CMK (cell line): ENCODE measurements around the gene FKBP6.
"Not testable (repeated sequence)": the region's sequence is repeated elsewhere in the genome, so short reads cannot be mapped to it uniquely, and the experiment has no call there.

Experiments
- DNase-seq: peaks from one replicate; pipeline ENCODE4 v3.0.0-alpha.2; 2010; ENCODE audit warnings: low read depth

FKBP6 gene, protein sequence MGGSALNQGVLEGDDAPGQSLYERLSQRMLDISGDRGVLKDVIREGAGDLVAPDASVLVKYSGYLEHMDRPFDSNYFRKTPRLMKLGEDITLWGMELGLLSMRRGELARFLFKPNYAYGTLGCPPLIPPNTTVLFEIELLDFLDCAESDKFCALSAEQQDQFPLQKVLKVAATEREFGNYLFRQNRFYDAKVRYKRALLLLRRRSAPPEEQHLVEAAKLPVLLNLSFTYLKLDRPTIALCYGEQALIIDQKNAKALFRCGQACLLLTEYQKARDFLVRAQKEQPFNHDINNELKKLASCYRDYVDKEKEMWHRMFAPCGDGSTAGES

DNA sequence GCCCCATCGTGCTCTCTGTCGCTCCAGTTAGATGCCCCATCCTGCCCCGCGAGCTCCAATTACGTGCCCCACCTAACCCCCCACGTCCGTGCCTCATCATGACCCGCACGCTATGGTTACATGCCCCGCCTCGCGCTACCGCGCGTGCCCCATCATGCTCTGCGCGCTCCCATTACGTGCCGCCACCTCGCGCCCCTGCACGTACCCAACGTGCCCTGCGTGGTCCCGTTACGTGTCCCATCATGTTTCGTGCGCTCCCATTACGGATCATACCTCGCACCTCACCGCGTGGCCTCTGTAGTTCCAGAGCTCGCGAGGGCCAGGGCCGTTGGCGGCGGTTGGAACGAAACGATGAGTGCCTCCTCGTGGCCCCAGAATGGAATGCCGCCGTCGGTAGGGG lies at the start of gene FKBP6, which contains the start of gene TRIM50:
TSS of gene FKBP6 (plus strand) at position 240 of the 400 bp plus-strand sequence. CDS start 268 bp downstream, outside the sequence.
TSS of gene TRIM50 (minus strand) at position 161 of the 400 bp plus-strand sequence. CDS start 3,295 bp downstream, outside the sequence.
- DNase-seq: not testable (repeated sequence)

DNA sequence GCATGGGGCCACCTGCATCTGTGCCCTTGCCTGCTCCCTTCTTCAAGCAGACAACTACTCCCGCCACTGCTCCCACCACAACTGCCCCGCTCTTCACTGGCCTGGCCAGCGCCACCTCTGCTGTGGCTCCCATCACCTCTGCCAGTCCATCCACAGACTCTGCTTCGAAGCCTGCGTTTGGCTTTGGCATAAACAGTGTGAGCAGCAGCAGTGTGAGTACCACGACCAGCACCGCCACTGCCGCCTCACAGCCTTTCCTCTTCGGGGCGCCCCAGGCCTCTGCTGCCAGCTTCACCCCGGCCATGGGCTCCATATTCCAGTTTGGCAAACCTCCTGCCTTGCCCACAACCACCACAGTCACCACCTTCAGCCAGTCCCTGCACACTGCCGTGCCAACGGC lies 30.7 kb upstream of the FKBP6 start:
- not testable (repeated sequence) for DNase-seq

DNA sequence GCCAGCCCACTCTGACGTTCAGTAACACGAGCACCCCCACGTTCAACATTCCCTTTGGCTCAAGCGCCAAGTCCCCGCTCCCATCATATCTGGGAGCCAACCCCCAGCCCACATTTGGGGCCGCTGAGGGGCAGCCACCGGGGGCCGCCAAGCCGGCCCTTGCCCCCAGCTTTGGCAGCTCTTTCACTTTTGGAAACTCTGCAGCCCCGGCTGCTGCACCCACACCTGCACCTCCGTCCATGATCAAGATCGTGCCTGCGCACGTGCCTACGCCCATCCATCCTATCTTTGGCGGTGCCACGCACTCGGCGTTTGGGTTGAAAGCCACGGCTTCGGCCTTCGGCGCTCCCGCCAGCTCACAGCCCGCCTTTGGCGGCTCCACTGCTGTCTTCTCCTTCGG lies 30.3 kb upstream of the FKBP6 start:
- not testable (repeated sequence) for DNase-seq

DNA sequence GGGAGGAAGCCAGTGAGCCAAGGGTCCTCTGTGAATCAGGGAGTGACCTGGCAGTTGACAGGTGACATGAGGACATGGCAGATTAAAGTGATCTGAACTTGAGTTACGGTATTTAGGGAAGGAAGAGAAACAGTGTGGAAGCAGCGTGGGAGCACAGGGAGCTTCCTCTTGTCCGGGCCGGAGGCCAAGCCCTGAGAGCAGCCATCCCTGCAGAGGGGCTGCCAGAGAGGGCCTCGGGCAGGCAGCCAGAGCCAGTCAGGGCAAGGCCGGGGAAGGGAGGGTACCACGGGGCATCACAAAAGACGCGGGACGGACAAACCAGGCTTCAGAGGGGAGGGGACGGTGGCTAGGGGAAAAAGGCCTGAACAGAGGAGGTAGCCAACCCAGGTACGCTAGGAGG lies 28.1 kb upstream of the FKBP6 start:
- DNase-seq: not testable (repeated sequence)

DNA sequence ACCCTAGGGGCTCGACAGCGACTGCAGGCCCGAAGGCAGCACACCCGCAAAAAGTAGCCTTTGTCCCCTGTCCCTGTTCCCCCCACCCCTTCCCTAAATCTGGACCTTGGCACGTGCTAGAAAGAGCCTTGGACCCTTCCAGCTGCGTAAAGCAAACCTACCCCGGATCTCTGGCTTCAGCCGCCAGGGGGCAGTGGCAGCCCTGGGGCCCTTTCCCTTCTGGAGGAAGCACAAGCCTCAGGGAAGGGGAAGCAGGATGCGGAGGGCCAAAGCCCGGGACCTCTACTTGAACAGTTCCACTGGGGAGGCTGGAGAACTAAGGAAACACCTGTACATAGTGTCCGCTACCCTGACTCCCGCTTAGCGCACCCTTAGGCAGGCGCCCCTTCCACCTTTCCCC lies 26.9 kb upstream of the FKBP6 start:
- not testable (repeated sequence) for DNase-seq

DNA sequence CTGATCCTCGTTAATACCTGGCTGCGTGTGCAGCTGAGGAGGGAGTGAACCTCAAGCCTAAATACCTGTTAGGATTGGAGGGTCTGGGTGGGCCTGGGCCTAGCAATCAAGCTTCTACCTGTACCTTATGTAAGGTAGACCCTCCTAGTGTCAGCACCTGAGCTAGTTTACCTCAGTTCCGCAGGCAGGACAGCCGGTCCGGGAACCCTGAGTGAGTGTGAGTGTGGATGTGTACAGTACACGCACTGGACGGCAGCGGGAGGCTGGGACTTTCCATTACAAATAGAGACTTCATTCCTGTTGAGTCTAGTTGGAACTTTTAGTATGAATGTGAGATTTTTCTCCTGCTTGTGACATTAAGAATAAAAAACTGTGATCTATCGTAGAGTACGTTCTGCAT lies 25.1 kb upstream of the FKBP6 start:
- not testable (repeated sequence) for DNase-seq

DNA sequence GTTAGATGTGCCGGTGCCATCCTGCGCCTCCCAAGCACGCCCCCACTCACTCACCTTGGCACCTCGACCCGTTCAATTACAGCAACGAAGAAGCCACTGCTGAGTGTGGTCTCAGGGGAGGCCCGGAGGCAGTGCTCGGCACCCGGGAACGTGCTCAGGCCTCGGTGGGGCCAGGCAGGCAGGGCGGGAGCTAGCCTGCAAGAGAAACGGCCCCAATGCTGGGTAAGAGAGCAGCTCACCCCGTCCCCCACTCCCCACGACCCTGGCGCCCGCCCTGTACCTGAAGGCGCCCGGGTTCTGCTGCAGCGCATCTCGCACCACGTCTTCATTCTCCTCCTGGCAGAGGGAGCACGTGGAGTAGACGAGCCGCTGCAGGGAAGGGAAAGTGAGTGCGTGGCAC lies 24.4 kb upstream of the FKBP6 start:
- DNase-seq: no peak

DNA sequence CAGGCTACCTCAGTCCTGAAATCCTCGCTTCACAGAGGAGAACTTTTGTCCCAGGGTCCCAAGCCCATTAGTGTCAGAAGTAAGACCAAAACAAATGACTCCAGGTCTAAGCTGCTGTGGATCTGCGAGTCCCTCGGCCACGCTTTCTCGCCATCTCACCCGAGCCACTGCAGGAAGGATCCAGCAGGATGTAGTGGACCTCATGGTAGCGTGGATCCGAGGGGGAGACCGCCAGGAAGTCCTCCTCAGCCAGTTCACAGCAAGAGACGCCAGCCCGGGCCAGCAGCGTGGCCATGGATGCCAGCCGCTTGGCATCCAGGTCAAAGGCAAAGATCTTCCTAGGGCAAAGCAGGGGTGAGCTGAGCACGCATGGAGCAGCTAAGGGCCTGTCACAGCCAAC lies 23.9 kb upstream of the FKBP6 start:
- no peak for DNase-seq

DNA sequence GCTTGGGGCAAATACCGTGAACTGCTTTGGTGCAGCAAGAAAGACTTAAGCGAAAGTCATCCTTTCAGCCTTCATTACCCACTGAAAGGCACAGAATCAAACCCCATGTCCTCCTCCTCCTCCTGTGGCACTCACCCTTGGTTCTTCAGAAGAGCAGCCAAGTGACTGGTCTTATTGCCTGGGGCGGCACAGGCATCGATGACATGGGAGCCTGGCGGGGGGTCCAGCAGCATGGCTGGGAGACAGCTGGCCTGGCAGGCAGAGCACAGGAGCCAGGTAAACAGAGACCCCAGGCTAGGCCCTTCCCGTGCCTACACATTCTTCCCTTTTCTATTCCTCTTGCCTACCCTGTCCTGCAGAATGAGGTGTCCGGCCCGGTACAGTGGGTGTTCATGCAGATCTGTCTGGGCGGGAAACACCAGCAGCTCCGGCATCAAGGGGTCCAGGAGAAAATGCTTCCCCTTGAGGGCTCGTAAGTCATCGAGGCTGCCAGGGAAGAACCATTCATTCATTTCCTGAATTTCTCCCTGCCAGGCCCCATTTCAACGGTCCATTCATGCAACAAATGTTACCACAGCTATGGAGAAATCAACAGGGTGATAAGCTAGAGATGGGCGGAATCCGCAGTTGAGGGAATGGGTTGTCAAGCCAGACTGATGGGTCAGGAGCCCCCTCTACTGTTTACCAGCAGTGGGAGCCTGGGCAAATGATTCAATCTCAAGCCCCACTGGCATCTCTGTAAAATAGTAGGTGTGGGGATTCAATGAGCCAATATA lies 23.2 kb upstream of the FKBP6 start:
- not testable (repeated sequence) for DNase-seq

DNA sequence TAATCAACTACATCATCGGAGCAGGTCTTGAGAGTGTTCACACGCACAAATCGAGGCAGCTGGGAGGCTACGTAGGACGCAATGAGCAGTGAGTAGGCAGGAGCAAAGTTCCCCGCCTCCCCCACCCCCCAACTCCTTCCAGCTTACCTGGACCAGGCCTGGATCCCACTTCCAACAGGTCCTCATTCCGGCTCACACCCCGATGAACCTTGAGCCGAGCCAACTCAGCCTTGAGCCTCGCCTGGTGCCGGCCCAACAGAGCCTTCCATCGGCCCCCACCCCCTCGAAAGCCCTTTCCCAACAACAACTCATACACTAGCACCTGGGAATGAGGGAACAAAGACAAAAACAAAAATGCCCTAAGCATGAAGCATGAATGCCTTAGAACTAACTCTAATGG lies 20.5 kb upstream of the FKBP6 start:
- no peak for DNase-seq

DNA sequence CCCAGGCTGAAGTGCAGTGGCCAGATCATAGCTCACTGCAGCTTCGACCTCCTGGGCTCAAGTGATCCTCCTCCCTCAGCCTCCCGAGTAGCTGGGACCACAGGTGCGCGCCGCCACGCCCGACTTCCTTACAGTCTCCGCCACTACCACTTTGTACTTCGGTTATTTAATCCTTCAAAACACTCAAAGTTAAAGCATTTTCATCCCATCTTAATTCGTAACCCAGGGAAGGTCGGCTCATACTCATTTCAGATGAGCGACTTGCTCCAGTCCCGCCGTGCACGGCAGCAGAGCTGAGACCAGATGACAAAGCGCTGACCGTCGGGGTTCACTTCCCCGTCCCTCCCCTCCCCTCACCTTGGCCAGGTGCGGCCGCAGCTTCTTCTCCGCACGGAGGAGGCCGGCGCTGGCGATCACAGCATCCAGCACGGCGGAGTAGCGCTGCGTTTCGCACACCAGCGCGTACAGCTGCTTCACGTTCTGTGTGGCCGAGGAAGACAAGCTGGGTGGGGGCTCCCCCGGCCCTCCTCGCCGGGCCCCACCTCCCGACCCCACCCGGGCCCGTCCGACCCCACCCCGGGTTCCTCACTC lies 19.8 kb upstream of the FKBP6 start:
- DNase-seq: no peak

DNA sequence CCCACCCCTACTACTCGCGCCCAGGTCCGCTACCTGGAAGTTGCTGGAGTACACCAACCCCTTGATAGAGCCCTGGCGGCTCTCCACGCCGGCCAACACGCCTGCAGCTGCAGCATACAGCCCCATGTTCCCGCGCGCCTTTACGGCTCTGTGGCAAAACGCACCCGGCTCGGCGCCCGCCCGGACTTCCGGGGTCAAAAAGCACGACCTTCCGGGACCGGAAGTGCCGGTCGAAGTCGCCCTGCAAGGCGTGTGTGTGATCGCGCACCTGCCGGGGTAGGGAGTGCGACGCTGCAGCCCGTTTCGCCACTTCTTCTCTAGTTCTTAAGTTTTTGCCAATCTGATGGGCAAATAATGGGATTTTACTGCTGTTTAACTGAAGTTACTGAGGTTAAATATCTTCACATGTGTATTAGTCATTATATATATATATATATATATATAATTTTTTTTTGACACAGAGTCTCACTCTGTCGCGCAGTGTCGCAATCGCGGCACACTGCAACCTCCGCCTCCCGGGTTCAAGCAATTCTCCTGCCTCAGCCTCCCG lies 19.2 kb upstream of the FKBP6 start, which contains the start of gene NSUN5:
TSS of gene NSUN5 (minus strand) at position 162 of the 550 bp plus-strand sequence. CDS start at position 126, 36 bp downstream.
- peak; percentile 81 for DNase-seq

DNA sequence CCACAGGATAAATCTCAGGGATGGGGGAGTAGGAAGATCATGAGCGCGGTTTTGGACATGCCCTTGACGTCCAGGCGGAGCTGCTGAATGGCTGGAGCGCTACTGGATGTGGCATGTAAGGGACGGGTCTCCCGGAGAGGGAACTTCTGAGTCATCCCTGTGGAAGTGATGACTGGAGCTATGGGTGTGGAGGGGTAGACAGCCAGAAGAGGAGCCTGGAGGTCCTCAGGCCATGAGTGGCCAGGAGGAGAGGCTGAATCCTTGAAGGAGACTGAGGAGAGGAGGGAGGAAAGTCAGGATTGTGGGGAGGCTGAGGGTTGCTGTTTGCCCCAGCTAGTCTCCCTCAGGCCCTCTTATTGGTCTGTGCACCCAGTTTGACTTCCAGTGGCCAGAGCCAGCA lies 16.5 kb upstream of the FKBP6 start:
- not testable (repeated sequence) for DNase-seq

DNA sequence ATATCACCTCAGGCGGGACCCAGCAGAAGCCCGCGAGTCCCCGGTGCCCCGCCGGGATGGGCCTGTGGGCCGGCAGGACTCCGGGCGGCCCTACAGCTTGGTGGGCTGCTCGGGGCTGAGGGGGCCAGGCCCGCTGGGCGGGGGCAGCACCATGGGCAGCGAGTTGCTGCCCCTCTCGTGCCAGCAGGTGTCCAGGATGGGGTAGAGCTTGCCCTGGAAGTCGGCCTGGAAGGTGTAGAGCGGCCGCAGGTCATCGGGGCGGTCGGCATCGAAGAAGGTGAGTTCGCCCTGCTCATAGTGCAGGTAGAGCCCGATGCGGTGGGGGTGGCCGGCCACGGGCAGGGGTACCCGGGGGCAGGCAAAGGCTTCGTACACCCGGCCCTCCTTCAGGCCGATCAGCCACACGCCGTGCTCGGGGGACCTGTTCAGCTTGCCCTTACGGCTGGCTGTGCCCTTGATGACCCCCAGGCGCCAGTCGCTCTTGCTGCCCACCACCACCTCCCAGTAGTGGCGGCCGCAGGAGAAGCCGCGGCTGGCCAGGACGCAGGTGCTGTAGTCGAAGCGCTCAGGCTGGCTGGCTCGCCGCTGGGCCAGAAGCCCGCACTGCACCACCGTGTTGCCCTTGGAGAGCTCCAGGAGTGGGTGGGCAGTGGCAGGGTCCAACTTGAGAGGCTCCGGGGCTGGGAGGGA lies 15.0 kb upstream of the FKBP6 start:
- DNase-seq: no peak

DNA sequence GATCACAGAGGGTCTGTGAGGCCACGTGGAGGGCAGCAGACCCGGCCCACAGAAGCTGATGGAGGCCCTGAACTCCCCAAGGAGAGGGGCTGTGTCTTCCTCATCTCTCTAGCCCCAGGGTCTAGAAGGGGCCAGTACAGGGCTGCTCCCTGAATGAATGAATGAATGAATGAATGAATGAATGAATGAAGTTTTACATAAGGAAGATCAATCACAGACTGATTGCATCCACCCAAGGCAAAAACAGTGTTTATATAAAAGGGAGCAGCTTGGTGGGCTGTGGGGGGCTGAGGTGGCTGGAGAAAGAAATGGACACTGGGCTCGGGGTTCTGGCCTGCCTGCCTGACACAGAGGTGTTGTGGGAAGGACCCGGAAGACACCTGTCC lies 14.4 kb upstream of the FKBP6 start:
- no peak for DNase-seq

DNA sequence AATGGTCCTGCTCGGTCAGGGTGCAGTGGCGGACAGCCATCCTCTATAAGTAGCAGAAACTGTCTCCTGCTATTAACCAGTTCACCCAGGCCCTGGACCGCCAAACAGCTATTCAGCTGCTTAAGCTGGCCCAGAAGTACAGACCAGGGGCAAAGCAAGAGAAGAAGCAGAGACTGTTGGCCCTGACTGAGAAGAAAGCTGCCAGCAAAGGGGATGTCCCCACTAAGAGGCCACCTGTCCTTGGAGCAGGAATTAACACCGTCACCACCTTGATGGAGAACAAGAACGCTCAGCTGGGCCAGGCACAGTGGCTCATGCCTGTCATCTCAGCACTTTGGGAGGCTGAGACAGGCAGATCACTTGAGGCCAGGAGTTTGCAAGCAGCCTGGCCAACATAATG lies 13.7 kb upstream of the FKBP6 start:
- no peak for DNase-seq

DNA sequence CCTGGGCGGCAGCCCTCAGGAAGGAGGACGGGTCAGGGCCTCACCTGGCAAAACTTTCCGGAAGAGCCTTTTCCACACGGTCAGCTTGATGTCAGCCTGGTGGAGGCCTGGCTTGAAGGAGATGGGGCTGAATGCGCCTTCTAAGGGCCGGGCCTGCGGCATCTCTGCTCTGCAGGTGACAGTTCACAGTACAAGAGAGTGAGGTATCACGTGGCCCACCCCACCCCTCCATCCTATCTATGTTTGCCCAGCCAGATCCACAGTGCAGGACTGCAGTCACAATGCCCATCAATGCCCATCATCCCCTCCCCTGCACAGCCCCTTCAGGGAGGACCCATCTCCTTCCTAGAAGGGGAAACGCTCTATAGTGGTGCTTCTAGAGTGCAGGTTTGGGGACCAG lies 11.4 kb upstream of the FKBP6 start:
- no peak for DNase-seq

DNA sequence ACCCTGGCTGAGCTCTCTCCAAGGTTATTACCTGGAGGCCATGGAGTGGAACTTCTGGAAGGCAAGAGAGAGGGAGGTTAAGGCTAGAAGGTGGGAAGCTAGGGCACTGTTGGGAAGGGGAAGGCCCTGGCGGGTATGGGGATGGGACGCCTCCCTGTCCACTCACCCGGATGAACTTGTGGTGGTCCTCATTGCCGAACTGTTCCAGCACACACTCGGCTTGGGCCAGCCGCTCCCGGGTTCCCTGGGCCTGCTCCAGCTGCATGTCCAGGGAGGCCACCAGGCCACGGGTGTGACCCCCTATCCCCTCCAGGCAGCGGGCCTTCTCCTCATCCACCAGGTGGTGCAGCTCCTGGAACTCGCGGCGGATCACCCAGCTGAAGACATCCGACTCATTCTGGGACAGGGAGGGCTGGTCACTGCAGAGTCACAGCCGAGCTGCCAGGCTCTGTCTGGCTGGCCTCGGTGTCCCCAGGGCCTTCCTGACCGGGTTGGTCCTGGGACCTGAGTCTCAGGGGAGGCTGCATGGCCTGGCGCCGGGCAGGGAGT lies 9.2 kb upstream of the FKBP6 start:
- not testable (repeated sequence) for DNase-seq

DNA sequence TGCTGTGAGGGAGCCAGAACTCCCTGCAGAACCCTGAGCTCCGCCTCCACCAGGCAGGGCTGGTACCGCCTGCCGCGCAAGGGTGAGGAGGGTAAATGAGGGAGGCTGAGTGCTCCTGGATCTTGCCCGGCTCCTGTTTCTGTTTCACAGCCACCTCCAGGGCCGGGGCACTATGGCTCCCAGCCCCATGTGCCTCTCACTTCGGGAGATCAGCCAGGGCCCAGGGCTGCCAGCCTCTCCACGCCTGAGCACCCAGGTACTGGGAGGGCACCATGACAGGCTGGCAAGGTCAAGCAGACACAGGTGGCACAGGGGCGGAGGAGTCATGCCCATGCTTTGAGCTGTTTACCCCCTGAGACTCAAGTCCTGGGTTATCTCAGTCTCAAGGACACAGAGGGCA lies 8.4 kb upstream of the FKBP6 start:
- not testable (repeated sequence) for DNase-seq

DNA sequence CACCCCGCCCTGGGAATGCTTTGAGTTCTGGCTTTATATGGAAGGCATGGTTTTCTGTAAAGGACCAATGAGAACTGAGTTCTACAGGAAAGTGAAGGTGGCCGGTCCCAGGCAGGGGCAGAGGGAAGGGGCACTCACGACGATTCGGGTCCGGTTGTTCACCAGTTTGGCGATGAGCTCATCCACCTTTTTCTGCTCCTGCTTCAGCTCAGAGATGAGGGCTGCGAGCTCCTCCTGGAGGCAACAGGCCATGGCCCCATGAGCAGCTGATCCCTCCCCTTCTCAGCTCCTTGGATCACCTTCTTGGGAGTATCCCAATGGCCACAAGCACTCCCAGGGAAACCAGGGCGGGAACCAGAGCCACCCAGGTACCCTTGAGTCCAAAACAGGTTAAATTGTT lies 8.0 kb upstream of the FKBP6 start:
- not testable (repeated sequence) for DNase-seq

DNA sequence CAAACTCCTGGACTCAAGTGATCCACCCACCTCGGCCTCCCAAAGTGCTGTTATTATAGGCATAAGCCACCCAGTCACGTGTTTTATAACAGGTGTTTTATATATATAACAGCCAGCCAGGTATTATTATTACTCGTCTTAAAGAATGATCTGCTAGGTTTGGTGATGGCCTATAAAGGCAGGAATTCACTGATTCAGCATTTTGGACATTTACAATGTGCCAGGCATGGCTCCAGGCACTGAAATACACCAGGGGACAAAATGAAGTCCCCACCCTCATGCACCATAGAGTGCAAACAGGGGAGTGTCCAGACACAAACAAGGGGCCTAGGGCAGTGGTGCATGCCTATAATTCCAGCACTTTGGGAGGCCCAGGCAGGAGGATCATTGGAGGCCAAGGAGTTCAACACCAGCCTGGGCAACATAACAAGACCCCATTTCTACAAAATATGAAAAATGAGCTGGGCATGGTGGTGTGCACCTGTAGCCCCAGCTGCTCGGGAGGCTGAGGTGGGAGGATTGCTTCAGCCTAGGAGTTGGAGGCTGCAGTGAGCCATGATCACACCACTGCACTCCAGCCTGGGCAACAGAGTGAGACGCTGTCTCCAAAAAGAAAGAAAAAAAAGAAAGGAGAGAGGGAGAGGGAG lies 4.4 kb upstream of the FKBP6 start:
- not testable (repeated sequence) for DNase-seq
